ENCODE data around the gene MRTFB.

MRTFB gene

GRCh38 chr16:14063618-14064581, 7.2 kb upstream of the MRTFB start:
- Histone ChIP-seq H3K36me3 (replicated peaks; ENCODE audit: low read depth, low read length) (no peaks in the 10 kb centered on the region), H3K4me3 (ENCODE audit: low read length) (no peak overlapping the region), H4K20me1 (ENCODE audit: insufficient read depth, low read length) (no peaks in the 10 kb centered on the region), H2AFZ (ENCODE audit: low read depth, low read length) (no peak overlapping the region), H3K27me3 (ENCODE audit: low read depth, low read length) (no peaks in the 10 kb centered on the region), H3K79me2 (ENCODE audit: low read length) (no peaks in the 10 kb centered on the region), H3K9me3 (ENCODE audit: insufficient read depth, low read length) (no peaks in the 10 kb centered on the region), H3K27ac (ENCODE audit: low read length) (no peak overlapping the region), H3K9ac (ENCODE audit: low read length) (no peak overlapping the region), H3K4me1 (ENCODE audit: low read length) (no peaks in the 10 kb centered on the region), H3K4me2 (ENCODE audit: low read length) (no peak overlapping the region)
- TF ChIP-seq EZH2phosphoT487 (IDR thresholded peaks at IDR 0.05; ENCODE audit: low read depth): no peak
- TF ChIP-seq CTCF (IDR thresholded peaks at IDR 0.05; ENCODE audit: low read depth, low read length): no peak

GRCh38 chr16:14069818-14070217, 1.3 kb upstream of the MRTFB start:
- no peak overlapping the region for H3K4me2 ChIP-seq (ENCODE audit: low read length)
- no peak overlapping the region for H3K4me3 ChIP-seq (ENCODE audit: low read length)
- H3K9me3 ChIP-seq (ENCODE audit: insufficient read depth, low read length): no peaks in the 10 kb centered on the region
- no peaks in the 10 kb centered on the region for H3K27me3 ChIP-seq (ENCODE audit: low read depth, low read length)
- TF ChIP-seq EZH2phosphoT487 (IDR thresholded peaks at IDR 0.05; ENCODE audit: low read depth): no peak
- no peak for TF ChIP-seq CTCF (IDR thresholded peaks at IDR 0.05; ENCODE audit: low read depth, low read length)
- peaks cover 10% of the 10 kb centered on the region for H3K4me1 ChIP-seq (ENCODE audit: low read length)
- H3K79me2 ChIP-seq (ENCODE audit: low read length): peaks cover 13% of the 10 kb centered on the region
- no peak overlapping the region for H3K27ac ChIP-seq (ENCODE audit: low read length)
- no peaks in the 10 kb centered on the region for H3K36me3 ChIP-seq (replicated peaks; ENCODE audit: low read depth, low read length)
- no peak overlapping the region for H2AFZ ChIP-seq (ENCODE audit: low read depth, low read length)
- H3K9ac ChIP-seq (ENCODE audit: low read length): no peak overlapping the region
- H4K20me1 ChIP-seq (ENCODE audit: insufficient read depth, low read length): no peaks in the 10 kb centered on the region

- no peaks in the 10 kb centered on the region for H3K9me3 ChIP-seq (ENCODE audit: insufficient read depth, low read length)
- H3K36me3 ChIP-seq (replicated peaks; ENCODE audit: low read depth, low read length): no peaks in the 10 kb centered on the region
- peak overlapping the region; percentile 82 for H3K4me3 ChIP-seq (ENCODE audit: low read length)
- no peaks in the 10 kb centered on the region for H3K27me3 ChIP-seq (ENCODE audit: low read depth, low read length)
- H3K4me2 ChIP-seq (ENCODE audit: low read length): peak overlapping the region; percentile 72
- TF ChIP-seq EZH2phosphoT487 (IDR thresholded peaks at IDR 0.05; ENCODE audit: low read depth) (no peak), CTCF (IDR thresholded peaks at IDR 0.05; ENCODE audit: low read depth, low read length) (no peak)
- H2AFZ ChIP-seq (ENCODE audit: low read depth, low read length): peak overlapping the region; percentile 90
- H3K27ac ChIP-seq (ENCODE audit: low read length): 0 out of 2 replicates have a peak overlapping the region, but pooled peaks have one; percentile 18
- peaks cover 10% of the 10 kb centered on the region for H3K4me1 ChIP-seq (ENCODE audit: low read length)
- peak overlapping the region; percentile 83 for H3K9ac ChIP-seq (ENCODE audit: low read length)
- H4K20me1 ChIP-seq (ENCODE audit: insufficient read depth, low read length): no peaks in the 10 kb centered on the region
- H3K79me2 ChIP-seq (ENCODE audit: low read length): peaks cover 13% of the 10 kb centered on the region
Observed at GRCh38 chr16:14070555-14070876, 603 bp upstream of the MRTFB start.

GRCh38 chr16:14071576-14072271, 605 bp downstream of the MRTFB start:
- no peaks in the 10 kb centered on the region for H3K9me3 ChIP-seq (ENCODE audit: insufficient read depth, low read length)
- no peaks in the 10 kb centered on the region for H3K27me3 ChIP-seq (ENCODE audit: low read depth, low read length)
- H3K36me3 ChIP-seq (replicated peaks; ENCODE audit: low read depth, low read length): no peaks in the 10 kb centered on the region
- TF ChIP-seq CTCF (IDR thresholded peaks at IDR 0.05; ENCODE audit: low read depth, low read length) (no peak), EZH2phosphoT487 (IDR thresholded peaks at IDR 0.05; ENCODE audit: low read depth) (no peak)
- H3K9ac ChIP-seq (ENCODE audit: low read length): peak overlapping the region; percentile 83
- H3K27ac ChIP-seq (ENCODE audit: low read length): peak overlapping the region; percentile 18
- peaks cover 10% of the 10 kb centered on the region for H3K4me1 ChIP-seq (ENCODE audit: low read length)
- H3K4me3 ChIP-seq (ENCODE audit: low read length): peak overlapping the region; percentile 82
- H3K4me2 ChIP-seq (ENCODE audit: low read length): peak overlapping the region; percentile 97
- peak overlapping the region; percentile 90 for H2AFZ ChIP-seq (ENCODE audit: low read depth, low read length)
- H4K20me1 ChIP-seq (ENCODE audit: insufficient read depth, low read length): no peaks in the 10 kb centered on the region
- H3K79me2 ChIP-seq (ENCODE audit: low read length): peaks cover 13% of the 10 kb centered on the region
